SH-SY5Y (cell line): ENCODE data around the gene ITPR3.

ENCODE experiments used
- GATA2 ChIP-seq: IDR thresholded peaks from 2 replicates; pipeline ENCODE4 v1.6.1; 2011; ENCODE audit warnings: mild to moderate bottlenecking, low read depth, low read length
- GATA3 ChIP-seq: IDR thresholded peaks from 2 replicates; pipeline ENCODE4 v1.6.1; 2011; ENCODE audit warnings: low read depth, mild to moderate bottlenecking, low read length, moderate library complexity

The ITPR3 gene

GRCh38 chr6:33740204-33740608, 119.1 kb downstream of the ITPR3 start:
- TF ChIP-seq GATA2: no peak
- no peak for TF ChIP-seq GATA3

DNA sequence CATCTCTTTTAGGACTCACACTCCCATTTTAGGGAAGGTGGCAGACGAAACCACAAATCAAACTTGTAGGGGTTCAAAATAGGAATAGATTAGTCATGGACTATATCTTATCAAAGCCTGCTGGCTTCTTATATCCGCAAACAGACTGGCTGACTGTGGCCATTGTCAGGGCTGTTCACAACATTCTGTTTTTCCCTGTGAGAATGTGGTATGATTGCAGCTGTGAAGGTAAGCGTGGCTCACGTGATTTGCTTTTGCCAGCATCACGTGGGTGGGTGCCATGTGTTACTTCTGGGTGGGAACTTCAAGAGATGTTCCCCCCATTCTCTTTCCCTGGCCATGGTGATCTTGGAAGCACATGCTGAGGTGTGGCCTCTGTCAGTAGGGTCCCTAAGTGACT, 119.7 kb downstream of the ITPR3 start:
- TF ChIP-seq GATA3 (no peak), GATA2 (no peak)

DNA sequence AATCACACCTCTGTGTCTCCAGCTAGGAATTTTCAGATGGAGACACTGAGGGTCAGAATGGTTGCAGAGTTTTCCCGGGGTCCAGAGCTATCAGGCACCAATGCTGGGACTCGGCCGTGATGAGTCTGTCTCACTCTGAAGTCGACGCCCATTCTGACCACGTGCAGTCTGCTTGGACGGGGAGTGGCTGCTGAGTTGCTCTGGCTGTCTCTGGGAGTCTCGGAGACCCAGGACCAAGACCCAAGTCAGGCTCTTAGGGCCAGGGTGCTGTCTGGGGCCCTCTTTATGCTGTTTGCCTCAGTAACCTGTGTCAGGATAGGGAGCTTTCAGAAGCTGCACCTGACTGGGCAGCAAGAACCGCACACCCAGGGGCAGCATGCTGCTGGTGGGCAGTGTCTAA, 121.0 kb downstream of the ITPR3 start:
- TF ChIP-seq GATA3 (no peak), GATA2 (no peak)

DNA sequence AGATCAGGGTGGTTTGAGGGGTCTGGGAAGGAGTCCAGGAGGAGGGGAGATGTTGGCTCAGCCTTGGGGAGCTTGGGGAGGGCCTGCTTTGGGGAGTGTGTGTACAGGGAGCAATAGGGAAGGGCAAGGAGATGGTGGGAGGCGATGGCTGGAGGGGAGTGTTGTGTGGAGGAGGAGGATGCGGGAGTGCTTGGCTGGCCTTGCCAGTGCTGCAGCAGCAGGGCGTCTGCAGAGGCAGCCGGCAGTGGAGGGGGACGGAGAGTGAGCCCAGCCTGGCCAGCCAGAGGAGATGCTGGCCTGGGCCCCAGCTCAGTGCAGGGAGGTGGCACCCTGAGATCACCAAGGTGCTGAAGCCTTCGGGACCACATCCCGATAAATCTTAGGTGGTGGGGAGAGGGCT, 121.7 kb downstream of the ITPR3 start:
- TF ChIP-seq GATA2: no peak
- TF ChIP-seq GATA3: no peak

DNA sequence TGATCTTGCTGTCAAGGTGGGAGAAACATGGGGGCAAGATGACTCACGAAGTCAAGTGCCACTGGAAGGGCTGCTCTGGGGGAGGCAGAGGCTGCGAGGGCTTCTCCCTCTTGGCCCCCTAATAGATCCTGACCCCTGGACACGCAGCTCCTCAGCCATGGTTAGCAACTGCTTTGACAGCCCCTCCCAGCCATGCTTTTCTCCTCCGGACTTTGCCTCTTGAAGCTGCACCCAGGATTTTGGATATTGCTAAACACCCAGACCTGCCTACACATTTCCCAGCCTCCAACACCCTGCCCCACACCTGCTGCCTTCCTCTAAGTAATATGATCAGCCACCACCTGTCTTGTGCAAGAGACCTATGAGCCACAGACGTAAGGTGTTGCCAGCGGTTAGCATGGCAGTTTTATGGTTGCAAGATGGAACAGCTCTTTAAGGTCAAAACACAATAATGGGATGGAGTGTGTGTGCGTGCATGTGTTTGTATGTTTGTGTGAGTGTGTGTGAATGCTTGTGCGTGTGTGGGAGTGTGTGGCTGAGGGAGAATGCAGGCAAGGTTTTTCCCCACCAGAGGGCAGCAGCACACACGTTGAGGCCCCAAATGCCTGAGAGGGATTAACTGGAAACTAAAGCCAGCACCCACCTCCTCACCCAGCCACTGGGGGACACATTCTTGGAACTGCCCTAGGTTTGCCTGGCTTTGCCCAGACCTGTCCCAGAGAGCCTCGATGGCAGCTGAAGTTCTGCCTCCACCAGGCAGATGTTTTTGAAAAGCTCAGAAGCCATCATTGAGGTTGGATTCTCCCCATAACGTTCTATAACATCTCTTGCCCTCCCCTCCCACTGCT, 123.1 kb downstream of the ITPR3 start:
- TF ChIP-seq GATA2: no peak
- no peak for TF ChIP-seq GATA3

- TF ChIP-seq GATA3: no peak
- no peak for TF ChIP-seq GATA2
Measured at GRCh38 chr6:33744895-33745546, 123.9 kb downstream of the ITPR3 start.

DNA sequence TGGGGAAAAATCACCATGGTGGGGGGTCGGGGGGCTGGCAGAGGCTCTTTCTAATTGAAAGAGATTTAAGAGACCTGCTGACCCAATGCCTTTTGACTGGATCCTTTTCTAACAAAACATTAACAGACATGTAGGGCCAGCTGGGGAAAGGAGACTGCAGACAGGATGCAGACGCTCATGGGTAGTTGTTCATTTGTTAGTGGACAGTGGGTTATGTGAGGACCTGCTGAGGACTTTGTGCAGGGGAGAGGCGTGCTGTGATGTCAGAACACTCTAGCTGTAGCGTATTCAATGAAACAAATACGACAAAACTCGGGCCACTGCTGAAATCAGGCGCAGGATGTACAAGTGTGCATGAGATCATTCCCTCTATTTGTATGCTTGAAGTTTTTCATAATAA, 124.4 kb downstream of the ITPR3 start:
- TF ChIP-seq GATA3 (no peak), GATA2 (no peak)
